ENCODE data around the gene IMPDH1. TPM values are rescaled to one million over a fixed set of nuclear protein-coding genes. Genes with fewer than 3 reads are reported as not detected.

IMPDH1 gene
- total and polyA plus RNA-seq, 10 of the 15 experiments (the other 5 are each of a cell fraction or from before 2014, with no cell fraction given): 0.50 to 61.3 (median 41.8) TPM

DNA sequence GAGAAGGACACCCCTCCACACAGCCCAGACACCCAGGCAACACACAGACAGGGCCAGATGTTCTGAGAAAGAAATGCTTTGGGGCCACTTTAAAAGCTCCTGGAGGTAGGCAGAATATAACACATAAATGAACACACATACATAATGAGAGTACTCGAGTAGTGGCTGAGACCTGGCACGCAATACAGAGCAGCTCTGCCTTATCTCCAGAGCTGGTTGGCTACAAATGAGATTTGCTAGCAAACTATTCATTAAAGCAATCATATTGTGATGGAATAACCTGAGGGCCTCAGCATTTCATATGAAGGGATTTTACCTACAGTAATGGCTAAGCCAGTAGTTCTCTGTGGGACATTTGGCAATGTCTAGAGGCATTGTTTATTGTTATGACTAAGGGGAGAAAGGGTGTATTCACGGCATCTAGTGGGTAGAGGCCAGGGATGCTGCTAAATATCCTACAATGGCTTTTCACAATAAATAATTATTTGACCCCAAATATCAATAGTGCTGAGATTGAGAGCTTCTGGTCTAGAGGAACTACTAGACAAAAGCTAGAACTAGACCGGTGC is 5.5 kb upstream of the IMPDH1 start:
- H3K27ac ChIP-seq (ENCODE audit: control insufficient read depth, insufficient read depth): no peak overlapping the region
- H3K9me3 ChIP-seq (replicated peaks; ENCODE audit: control insufficient read depth, insufficient read depth, low read length): no peaks in the 10 kb centered on the region
- no TSS peak for BruUV-seq (replicated peaks)
- H3K4me1 ChIP-seq (ENCODE audit: control insufficient read depth, insufficient read depth, low read length): no peaks in the 10 kb centered on the region; the same call in 1 of the 2 replicates
- no peak for ATAC-seq
- FAIRE-seq: no peak
- intact Hi-C loops (cut with micrococcal nuclease; ENCODE audit: unreplicated experiment) (no loop called here), in situ Hi-C loops (cut with MboI) (no loop called here)
- TF ChIP-seq TAF1 (IDR thresholded peaks at IDR 0.05; ENCODE audit: borderline replicate concordance, low read depth, low read length) (no peak), STAT1 (conservative IDR thresholded peaks at IDR 0.05) (no peak), SKIL (IDR thresholded peaks at IDR 0.05; ENCODE audit: low read depth, poor library complexity, severe bottlenecking) (no peak), KAT2A (conservative IDR thresholded peaks at IDR 0.05; ENCODE audit: control insufficient read depth, low read depth, low read length) (no peak), SREBF2 (IDR thresholded peaks at IDR 0.05; ENCODE audit: low read length) (no peak)
- H3K4me2 ChIP-seq (ENCODE audit: control insufficient read depth, insufficient read depth): no peak overlapping the region
- no peak overlapping the region for H3K4me3 ChIP-seq
- H3K79me2 ChIP-seq (ENCODE audit: control insufficient read depth, insufficient read depth, low read length): no peaks in the 10 kb centered on the region
- no peaks in the 10 kb centered on the region for H4K20me1 ChIP-seq (ENCODE audit: control insufficient read depth, insufficient read depth)
- H2AFZ ChIP-seq (ENCODE audit: control insufficient read depth, low read depth, low read length): no peak overlapping the region
- no peaks in the 10 kb centered on the region for H3K36me3 ChIP-seq (ENCODE audit: control insufficient read depth in 2 of 2, insufficient read depth in 2 of 2, low read length in 1 of 2)
- no peak for DNase-seq (ENCODE audit: low read depth, low spot score)
- RAD21 ChIA-PET (ENCODE audit: unreplicated experiment): interaction anchor here (1.0 to 2.2 kb wide), 2 partner anchors 12 to 13 kb away, joined by 5 to 9 read pairs; no protein-coding TSS in a partner anchor
- 56% methylated on average over 4 of the region's 4 CpGs for WGBS (ENCODE audit: insufficient coverage, insufficient replicate concordance, low lambda C conversion rate, missing lambda C conversion rate)
- SMC1A ChIA-PET (ENCODE audit: uncharacterized antibody, unreplicated experiment): interaction anchor here (0.7 to 3.1 kb wide), 5 partner anchors 8 to 44 kb away, joined by 3 to 14 read pairs (median 5); no protein-coding TSS in a partner anchor
- CTCF ChIA-PET: interaction anchor here (0.7 to 23.9 kb wide), 9 partner anchors 11 to 67 kb away, joined by 3 to 458 read pairs (median 7); no protein-coding TSS in a partner anchor
- POLR2A ChIA-PET: interaction anchor here (0.6 kb wide), 1 partner anchor 71 kb away, joined by 4 read pairs; no protein-coding TSS in a partner anchor
- no peak overlapping the region for H3K9ac ChIP-seq (ENCODE audit: control insufficient read depth, insufficient read depth, low read length)
- H3K27me3 ChIP-seq (replicated peaks in 1 of 2; ENCODE audit: control insufficient read depth in 2 of 2, insufficient read depth in 2 of 2, low read length in 1 of 2): no peaks in the 10 kb centered on the region; a peak in 1 of 4 replicates

All from GM12878 (cell line).